HG02885 (cell line): ENCODE measurements around the gene AK8.

Experiments used
- ATAC-seq: cut with Tn5 transposase; IDR thresholded peaks from one replicate; pipeline ENCODE4 v1.9.1; 2021; ENCODE audit warnings: mild to moderate bottlenecking; ENCODE audit not compliant: unreplicated experiment, poor library complexity

Gene AK8

DNA sequence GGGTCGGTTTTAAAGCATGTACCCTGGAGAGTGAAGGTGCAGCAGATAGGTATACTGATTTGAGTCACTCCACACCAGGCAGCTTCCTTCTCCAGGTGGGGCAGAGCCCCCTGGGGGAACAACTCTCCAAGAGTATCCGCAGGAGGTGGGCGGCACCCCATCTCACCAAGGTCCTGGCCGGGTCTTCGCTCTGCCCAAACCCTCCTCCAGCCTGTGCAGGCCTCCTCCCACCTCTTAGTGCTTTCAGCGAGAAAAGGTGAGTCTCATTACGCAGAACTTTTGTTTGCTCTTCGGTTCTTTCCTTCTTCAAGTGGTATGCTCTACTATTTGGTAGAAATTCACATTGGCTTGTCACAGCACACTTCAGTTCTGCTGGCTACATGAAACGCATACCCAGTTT lies 14.3 kb upstream of the AK8 start:
- ATAC-seq: no peak

DNA sequence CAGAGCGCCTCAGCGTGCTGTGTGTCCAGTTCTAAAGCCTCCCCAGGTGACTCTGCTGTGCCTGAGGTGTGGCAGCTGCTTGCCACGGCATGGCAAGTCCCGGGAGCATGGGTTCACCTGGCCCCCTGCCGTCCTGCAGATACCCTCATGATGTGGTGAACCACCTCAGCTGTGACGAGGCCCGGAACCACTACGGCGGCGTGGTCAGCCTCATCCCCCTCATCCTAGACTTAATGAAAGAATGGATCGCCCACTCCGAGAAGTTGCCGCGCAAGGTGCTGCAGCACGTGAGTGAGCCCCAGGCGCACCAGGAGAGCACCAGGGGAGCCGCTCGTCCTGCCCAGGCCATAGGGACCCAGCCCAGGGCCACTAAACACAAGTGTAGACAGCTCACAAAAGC lies 10.1 kb upstream of the AK8 start:
- ATAC-seq: no peak

DNA sequence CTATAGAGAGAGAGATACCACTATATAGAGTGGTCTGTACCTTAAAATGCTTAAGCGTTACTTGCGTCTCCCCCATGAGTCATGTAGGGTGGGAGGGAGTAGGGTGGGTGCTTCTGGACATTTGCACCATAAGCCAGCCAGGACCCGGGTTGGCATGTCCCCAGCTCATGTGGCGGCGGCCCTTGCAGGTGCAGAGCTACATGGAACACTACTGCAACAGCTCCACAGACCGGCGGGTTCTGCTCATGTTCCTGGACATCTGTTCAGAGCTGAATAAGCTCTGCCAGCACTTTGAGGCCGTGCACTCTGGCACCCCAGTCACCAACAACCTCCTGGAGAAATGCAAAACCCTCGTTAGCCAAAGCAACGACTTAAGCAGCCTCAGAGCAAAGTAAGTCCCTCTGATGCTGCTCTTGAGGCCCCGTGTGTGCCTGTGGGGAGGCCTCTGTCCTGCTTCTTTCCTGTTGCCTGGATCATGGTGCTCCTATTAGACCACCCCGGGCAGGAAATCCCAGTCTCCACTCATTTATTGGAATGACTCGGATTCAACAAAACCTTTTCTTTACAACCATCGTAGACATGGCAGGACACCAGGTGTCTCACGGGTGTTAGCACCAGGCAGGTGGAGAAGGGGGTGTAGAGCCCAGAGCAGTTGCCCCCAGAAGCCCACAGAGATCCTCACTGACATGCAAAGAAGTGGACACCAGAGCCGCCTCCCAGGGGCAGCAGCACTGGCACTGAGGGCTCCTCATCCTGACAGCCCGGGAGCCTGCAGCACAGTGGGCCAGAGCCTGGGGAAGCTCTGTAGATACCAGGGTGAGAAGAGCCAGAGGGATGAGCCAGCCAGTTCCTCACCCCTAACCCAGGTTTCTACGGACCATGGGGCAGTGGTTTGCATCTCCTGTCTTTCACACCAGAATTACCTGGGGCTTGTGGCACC lies 9.4 kb upstream of the AK8 start:
- no peak for ATAC-seq

DNA sequence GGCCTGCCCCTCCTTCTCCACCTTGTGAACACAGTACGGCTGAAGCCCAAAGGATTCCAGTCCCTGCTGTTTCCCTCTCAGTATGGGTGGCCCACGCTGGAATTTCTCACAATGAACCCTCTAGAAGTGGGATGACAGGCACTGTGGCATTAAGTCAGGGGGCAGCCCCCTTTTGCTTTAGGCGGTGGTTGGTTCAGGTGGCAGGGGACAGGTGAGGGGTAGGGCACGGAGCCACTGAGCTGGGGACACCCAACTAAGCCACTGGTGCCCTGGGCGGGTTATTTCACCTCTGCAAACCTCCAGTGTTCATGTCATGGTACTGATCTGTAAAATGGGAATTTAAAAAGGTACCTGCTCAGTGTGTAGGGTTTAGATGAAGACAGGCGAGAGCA lies 8.2 kb upstream of the AK8 start:
- no peak for ATAC-seq

DNA sequence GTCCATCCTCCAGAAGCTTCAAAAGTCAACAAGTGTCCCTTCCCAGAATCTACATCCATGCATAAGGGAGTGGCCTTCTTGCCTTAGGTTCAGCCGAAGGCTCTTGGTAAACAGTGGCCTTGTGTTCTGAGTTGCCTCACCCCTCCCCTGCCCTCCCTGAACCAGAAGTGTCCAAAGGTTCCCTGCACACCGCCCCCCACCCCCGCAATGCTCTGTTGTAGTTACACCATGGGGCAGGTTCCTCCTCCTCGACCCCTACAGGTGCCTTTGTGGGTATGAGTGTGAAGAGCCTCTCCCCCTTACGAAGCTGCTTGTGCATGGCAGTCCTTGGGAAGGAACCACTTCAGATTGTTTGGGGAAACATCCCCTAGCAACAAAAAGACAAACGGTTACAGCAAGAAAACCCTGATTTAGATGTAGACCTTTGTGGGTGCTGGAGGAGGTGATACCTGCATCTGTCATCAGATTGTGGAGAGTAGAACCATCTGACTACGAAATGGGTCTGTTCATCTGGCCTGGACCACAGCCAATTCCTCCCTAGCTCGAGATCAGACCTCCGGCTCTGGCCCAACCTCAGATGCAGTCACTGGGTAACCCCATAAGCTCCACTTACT lies 7.7 kb upstream of the AK8 start:
- ATAC-seq: no peak

DNA sequence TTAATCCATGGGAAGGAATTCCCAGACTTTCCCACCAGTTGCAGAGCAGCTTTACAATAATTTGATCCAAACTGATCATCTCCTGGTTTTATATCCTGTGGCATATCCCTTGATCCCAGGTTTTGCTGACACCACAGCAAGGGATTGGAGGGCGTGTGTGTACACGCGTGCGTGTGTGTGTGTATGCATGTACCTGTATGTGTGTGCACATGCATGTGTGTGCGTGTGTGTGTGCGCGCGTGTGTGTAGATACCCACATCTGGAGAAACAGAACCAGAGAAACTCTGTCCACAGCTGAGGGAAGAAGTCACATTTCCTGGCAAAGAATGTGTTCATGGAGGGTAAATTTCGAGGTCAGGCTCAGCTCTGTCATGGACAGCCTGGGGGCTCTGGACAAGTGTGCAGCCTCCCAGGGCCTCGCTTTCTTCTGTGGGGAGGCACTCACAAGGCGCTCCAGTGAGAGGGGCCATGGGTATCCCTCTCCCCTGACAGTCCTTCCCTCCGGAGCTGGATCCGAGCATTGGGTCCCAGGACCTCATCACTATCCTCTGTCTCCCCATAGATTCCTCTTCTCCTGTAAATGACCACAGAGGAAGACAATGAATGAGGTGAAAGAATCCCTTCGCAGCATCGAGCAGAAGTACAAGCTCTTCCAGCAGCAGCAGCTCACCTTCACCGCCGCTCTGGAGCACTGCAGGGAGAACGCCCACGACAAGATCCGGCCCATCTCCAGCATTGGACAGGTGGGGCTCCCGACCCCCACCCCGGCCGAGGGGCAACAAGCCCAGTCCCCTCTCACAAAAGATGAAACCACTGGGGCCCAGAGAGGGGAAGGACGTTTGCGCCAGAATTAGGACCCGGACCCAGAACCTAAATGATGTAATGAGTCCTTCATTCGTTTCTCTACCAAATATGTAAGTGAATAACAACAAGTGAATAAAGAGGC lies 5.5 kb upstream of the AK8 start:
- ATAC-seq: no peak

DNA sequence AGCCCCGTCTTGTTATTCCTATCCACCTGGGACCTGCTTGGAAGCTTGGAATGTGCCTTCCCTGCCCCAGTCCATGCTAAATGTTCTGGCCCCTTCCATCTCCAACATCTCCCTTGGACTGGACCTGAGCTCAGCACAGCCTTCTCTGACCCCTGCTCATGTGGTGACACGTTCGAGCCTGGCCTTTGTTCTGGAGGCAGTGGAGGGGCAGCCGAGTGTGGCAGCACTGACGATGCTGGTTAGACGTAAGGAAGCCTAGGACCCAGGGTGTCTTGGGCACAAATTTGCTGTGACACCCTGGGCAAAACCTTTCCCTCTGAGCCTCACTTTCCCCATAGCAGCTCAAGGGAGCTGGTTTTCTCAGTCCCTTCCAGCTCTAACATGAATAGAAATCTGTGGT lies 4.5 kb upstream of the AK8 start:
- ATAC-seq: no peak

DNA sequence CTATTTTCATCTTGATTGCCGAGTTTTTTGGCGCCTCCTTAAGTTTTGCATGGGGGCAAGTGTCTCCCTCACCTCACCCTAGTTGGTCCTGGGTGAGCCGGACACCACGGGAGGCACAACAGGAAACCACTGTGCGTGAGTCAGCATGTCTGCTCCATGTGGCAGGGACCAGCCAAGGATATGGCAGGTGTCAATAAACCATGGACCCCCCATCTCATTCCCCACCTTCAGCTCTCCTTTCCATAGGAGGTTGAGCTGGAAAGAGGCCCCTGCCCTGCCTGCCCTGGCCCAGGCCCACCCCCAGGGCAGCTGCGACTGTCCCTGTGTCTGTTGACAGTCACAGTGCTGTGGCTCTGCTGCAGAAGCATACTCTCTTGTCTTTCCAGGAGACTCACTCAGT lies 3.7 kb upstream of the AK8 start:
- ATAC-seq: no peak

DNA sequence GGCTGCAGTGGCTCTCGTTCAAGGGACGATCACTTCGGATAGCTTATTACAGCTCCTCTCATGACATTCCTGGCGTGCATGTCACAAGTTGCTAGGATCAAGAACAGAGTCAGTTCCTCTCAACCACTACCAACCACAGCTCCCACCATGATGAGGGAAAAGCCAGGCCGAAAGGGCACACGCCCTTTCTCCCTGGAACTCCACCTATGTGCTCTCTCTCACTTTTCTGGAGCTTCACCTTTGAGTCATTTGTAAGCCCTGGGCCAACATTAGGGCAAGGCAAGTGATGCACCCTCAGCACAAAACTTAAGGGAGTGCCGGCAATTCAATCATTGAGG lies 2.2 kb upstream of the AK8 start:
- ATAC-seq: no peak

DNA sequence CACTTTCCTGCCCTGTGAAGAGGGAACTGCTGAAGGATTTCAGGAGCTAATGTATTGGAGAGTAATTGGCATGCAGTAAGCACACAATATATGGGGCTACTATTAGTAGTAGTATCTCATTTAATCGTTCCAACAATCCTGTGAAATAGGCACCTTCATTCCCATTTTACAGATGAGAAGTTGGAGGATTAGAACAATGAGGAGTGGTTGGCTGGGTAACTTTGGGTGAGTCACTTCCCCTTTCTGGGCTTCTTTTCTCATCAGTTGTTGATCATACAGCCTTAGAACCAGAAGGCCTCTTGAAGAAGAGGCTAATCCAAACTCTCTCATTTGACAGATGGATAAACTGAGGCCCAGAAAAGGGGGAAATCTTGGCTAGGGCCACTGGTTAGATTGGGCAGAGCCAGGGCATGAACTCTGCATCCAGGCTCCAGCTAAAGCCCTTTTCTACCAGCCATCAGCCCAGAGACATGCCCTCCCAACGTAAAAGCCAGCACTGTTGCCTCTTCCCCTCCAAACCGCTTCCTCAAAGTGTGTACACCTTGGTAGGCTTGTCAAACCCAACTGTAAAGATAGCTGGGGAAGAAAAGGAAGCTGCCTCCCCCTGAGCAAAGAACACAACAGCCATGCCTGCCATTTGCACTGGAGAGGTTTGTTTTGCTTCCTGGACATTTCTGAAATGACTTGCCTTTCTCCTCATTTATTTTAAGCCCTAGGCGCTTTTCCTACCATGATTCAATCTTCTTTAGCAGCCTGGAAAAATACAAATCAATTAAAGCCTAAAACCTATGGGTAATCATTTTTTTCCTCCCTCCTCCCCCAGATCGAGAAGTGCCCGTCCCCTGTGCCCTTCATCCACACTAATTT lies 1.6 kb upstream of the AK8 start:
- no peak for ATAC-seq

DNA sequence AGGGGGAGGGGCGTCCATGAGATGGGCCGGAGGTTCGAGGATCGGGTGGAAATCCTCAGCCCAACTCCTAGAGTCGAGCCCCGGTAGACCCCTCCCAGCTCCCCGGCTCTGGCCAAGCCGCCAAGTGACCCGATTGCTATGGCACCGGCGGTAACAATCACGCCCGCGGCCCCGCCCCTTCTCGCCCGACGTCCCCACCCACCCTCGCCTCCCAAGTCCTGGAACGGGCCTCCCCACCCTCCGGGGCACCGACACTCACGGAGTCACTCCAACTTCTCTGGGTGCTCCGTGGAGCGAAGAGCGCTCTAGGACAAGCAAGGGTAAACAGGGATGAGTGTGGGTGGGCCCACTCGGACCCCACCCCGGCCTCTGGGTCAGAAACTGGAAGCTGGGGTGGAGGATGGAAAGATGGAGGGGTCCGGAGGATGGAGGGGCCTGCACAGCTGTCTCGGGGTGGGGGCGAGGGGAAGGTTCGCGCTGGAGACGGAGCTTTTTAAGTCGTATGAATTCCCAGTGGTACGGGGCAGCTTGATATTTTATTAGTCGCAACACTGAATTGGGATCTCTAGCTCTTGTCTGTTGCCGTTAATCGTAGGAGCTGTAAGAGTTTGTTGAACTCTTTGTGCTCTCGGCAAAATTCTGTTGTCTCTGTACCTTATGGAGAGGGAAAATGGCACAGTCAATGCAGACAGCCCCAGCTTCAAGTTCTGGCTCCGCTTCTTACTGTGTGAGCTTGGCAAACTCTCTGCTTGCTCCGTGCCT lies 792 bp upstream of the AK8 start, which contains the start of gene SPACA9:
Gene SPACA9 (plus strand): TSS at position 204 of the 762 bp plus-strand sequence. CDS start 5,050 bp downstream, outside the sequence.
- ATAC-seq: no peak

DNA sequence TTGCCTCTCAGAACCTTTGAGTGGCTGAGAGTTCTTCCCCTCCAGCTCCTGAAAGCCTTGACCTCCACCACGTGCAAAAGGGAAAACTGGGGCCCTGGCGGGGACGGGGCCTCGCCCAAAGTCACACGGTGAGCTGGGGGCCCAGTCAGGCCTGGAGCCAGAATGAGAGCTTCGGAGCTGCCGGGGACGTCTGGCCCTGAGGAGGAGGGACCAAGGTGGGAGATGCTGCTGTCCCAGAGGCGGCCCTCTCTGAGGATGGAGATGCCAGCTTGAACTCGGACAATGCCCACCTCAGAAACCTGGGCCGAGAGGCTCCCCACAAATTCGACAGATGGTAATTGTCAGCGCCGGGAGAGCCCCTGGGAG lies 643 bp downstream of the AK8 start:
- no peak for ATAC-seq

DNA sequence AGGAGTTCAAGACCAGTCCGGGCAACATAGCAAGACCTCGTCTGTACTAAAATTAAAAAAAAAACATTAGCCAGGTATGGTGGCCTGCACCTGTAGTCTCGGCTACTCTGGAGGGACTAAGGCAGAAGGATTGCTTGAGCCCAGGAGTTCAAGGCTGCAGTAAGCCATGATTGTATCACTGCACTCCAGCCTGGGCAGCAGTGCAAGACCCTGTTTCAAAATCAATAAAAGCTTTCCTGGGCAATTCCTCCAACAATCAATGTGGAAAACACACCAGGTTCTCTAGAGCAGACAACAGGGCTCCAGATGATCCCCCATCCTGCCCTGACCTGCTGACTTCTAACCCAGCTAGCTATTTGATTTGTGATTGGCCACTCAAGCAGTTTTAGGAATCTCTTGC lies 1.2 kb downstream of the AK8 start:
- ATAC-seq: no peak

DNA sequence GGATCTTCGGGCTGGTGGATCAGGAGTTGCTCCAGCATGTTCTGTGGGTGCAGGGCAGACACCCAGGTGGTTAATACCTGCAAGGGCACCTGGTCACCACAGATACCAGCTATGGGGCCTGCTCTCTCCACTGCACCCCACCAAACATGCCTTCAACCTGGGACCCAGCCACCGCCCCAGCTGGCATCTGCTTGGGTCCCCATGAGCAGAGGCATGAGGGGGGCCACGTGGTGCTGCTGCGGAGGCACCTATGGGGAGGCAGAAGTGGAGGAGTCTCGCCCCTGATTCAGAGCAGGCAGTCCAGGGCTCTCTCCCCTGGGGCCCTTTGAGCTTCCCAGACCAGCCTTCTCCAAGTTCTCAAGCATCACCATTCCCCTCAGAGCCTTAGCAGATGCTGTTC lies 2.9 kb downstream of the AK8 start:
- no peak for ATAC-seq

DNA sequence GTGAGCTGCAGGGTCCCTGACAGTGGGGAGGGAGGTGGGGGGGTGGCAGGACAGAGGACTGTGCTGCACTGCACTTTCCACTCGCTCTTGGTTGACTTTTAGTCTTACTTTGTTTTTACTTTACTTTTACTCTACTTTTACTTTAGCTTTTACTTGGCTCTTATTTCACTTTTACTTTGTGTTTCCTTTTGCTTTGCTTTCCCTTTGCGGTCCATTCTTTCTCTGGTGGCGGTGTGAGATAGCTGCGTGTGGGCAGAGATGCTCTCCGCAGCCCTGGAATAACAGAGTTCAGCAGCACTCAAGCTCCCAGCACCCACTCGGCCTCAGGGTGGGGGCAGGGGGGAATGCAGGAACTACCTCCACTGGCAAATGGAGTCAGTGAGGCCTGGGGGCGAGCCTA lies 4.7 kb downstream of the AK8 start:
- no peak for ATAC-seq

DNA sequence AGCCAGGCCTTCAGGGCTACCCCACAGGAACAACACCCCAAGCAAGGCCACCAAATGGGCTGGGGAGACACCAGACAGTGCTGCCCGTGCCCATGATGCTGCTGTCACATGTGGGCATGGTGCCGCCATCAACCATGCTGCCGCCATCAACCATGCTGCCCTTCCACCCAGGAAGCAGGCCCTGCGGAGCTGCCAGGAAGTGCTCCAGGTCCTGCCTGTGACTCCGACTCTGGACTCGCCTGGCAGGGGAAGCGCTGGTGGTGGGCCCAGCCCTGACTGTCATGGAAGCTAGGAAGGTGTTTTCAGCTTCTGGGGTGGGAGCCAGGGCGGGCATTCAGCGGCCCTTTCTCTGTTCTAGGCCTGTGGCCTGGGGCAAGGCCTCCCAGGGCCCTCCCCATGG lies 8.8 kb downstream of the AK8 start:
- ATAC-seq: no peak

DNA sequence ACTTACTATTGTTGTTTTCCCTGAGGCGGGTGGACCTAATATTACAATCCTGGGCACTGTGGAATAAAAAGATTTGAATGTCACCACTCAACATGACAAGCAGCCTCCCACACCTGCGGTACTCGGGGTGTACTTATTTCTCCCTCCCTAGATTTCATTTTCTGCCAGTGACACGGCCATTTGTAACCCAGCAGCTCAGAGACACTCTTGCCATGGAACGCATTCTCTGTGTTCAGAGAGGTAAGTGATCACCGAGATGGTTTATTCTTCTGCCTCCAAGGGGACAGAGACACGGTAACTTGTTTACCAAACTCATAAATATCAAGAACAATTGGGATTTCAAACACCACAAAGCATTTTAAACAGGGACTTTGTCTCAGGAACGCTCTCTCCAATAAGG lies 11.2 kb downstream of the AK8 start:
- ATAC-seq: no peak

DNA sequence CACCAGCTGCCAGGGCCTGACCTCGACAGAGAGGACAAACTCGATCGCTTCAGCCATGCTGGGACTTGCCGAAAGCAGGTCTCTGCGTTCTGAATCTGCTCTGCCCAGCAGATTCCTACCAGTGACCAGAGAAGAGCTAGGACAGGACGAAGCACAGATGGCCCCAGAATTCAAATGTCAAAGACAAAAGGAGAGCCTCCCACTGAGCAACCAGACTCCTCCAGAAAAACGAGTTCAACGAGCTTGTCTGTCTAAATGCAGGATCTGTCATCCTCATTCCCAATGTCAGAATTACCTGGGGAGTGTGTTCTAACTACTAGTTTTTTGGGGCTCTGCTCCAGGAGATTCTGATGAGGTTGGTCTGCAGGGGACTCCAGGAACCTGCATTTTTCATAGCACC lies 13.4 kb downstream of the AK8 start:
- ATAC-seq: no peak

DNA sequence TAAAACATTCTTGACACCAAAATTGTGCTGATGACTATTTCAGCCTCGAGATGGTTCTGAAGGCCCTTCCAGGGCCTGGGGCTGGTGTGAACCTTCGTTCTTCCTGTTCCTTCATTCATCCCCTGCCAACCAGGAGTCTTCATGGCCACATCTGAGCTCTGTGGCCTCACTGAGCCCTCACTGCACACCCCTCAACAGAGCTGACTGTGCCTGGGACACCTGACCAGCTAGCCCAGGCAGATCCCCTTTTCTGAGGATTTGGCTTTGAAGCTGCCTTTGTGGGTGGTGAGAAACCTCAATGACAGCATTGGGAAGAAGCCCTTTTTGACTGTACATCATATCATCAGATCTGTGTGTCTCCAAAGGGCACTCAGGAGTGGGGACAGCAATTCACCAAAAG lies 13.8 kb downstream of the AK8 start:
- ATAC-seq: no peak
